Fibroblast of the aortic adventitia (primary cell): Measurements from ENCODE around the gene BIRC3. TPM values are rescaled to one million over a fixed set of nuclear protein-coding genes. Genes with fewer than 3 reads are reported as not detected.
"Not testable (repeated sequence)": the region's sequence is repeated elsewhere in the genome, so short reads cannot be mapped to it uniquely, and the experiment has no call there.

Source experiments
- DNase-seq: peaks from one replicate; pipeline ENCODE4 v3.0.0-alpha.2; 2010; ENCODE audit warnings: low read depth
- H3K4me3 ChIP-seq: 2 replicates; pipeline ENCODE4 v1.5.1; 2011; ENCODE audit warnings: low read depth, mild to moderate bottlenecking, control low read depth, low read length, moderate library complexity
- CTCF ChIP-seq: IDR thresholded peaks from 2 replicates; pipeline ENCODE4 v1.5.1; 2011; ENCODE audit warnings: mild to moderate bottlenecking, low read length, control low read depth, inconsistent platforms; ENCODE audit not compliant: insufficient read depth
- total RNA-seq: library from RNA; depleted of rRNA; stranded (reverse); fragments of >200 nt; gene quantifications from 2 replicates; pipeline ENCODE4 v1.2.3, GENCODE V29; 2012; ENCODE audit warnings: low replicate concordance

BIRC3 gene
- total RNA-seq, 1 donor, result 2.4 TPM

- DNase-seq, result peak; percentile 43
- no peak overlapping the region for H3K4me3 ChIP-seq
- peak; percentile 10 for TF ChIP-seq CTCF
Measured at GRCh38 chr11:102367364-102367763, 50.1 kb downstream of the BIRC3 start.

GRCh38 chr11:102368472-102368871, 51.2 kb downstream of the BIRC3 start:
- TF ChIP-seq CTCF, result no peak
- no peak overlapping the region for H3K4me3 ChIP-seq
- no peak for DNase-seq

- not testable (repeated sequence) for H3K4me3 ChIP-seq, DNase-seq
Measured at GRCh38 chr11:102374633-102375424, 57.5 kb downstream of the BIRC3 start.

- no peak for TF ChIP-seq CTCF
- H3K4me3 ChIP-seq, result no peak overlapping the region
- no peak for DNase-seq
Measured at GRCh38 chr11:102375720-102376399, 58.6 kb downstream of the BIRC3 start.

DNA sequence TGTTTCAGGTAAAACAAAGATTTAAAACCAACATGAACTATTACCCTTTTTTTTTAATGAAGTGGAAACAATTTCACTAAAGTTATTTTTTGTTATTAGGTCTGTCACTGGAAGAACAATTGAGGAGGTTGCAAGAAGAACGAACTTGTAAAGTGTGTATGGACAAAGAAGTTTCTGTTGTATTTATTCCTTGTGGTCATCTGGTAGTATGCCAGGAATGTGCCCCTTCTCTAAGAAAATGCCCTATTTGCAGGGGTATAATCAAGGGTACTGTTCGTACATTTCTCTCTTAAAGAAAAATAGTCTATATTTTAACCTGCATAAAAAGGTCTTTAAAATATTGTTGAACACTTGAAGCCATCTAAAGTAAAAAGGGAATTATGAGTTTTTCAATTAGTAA, 60.6 kb downstream of the BIRC3 start:
- TF ChIP-seq CTCF, result no peak
- no peak for DNase-seq
- no peak overlapping the region for H3K4me3 ChIP-seq

- no peak for TF ChIP-seq CTCF
- no peak overlapping the region for H3K4me3 ChIP-seq
- no peak for DNase-seq
Measured at GRCh38 chr11:102378818-102379217, 61.5 kb downstream of the BIRC3 start.

DNA sequence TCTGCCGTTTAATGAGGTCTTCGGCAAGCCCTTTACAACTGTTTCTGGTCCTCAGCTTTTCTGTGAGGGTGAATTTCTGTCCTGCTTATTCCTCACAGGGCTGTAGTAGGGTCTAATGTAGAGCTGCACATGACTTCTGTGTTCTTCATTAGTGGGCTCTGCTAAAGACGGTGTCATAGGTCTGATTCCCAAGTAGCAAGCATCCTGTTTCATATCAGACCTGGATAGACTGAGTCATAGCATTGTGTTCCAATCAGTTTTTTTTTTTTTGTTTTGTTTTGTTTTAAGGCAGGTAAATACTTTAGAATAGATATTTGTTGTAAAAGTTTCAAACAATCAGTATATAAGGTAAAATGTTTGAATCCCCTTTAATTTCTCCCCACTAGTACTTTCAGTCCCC, 65.1 kb downstream of the BIRC3 start:
- DNase-seq, result no peak
- no peak for TF ChIP-seq CTCF
- no peak overlapping the region for H3K4me3 ChIP-seq
